LHCN-M2 (cell line): ENCODE data around the gene CTNND2. TPM values are rescaled to one million over a fixed set of nuclear protein-coding genes. Genes with fewer than 3 reads are reported as not detected.
"Not testable (repeated sequence)": the region's sequence is repeated elsewhere in the genome, so short reads cannot be mapped to it uniquely, and the experiment has no call there.

Source experiments
- DNase-seq: peaks from one replicate; pipeline ENCODE4 v3.0.0-alpha.2; 2012; ENCODE audit warnings: low read depth
- total RNA-seq: library from RNA; depleted of rRNA; stranded (reverse); fragments of >200 nt; gene quantifications from 2 replicates; pipeline ENCODE4 v1.2.3, GENCODE V29; 2014

Gene CTNND2
- total RNA-seq, 1 experiment from 2014 or later: not detected

DNA sequence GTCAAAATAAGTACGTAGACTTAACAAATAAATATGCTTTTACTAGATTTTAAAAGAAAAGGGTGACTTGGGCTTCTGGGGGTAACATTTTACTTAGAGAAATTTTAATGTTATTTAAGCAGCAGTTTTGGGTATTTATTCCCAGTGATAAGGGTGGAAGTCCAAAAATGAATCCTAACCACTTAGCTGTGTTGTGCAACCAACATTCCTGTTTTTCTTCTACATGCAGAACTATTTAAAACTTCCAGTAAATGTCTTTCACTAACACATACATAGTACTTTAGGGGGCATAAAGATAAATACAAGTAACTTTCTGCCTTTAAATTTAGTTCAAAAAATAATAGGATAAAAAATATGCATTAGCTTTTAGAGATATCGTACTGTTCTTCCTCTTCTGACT lies 436.7 kb downstream of the CTNND2 start:
- DNase-seq: no peak

DNA sequence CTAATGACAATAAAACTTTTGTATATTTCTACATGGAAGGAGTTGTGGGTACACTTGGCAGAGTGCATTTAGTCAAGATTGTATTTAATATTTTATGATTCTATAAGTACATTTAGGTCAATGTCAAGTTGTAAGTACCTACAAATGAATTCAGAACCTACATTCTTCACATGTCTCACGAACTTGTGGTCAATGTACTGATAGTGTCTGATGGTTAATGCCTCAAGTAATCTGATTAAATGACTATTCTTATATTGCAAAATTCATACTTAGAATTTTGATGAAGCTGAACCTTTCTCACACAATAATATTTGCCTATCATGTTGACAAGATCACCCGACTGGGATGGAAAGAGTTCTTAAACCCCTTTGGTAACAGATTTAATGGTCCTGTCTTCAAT lies 444.5 kb downstream of the CTNND2 start:
- DNase-seq: no peak

DNA sequence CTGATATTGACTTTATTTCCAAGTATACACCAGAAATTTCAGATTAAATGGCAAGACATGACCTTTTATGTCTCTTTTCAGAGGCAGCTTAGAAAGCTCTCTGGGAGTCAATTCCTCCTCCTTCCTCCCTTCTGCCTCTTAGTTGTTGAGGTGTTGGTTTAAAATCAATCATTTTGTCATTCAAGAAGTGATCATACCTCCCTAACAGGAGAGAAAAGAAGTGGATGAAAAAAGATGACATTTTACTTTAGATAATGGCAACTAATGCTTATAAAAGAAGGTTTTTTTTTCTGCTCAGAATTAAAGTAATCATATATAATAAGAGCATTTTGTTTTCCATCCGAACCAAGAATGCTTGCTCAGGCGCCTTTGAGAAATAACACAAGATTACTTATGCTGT lies 448.7 kb downstream of the CTNND2 start:
- DNase-seq: no peak

DNA sequence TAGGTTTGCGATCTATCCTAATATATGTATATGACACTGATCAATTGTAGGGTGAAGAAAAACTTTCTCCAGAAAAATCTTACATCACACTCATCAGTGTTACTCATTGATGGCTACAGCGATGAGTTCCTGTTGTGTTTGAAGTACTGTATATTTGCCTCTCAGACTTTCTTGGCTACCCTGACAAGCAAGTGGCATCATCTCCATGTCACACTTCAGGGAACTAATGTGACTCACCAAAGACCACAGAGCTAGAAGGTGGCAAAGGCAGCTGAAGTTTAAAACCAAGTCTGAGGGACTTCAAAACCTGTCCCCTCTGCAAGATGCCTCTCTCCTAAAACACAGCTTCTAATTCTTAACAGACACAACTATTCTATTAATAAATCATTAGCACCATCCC lies 451.4 kb downstream of the CTNND2 start:
- no peak for DNase-seq

DNA sequence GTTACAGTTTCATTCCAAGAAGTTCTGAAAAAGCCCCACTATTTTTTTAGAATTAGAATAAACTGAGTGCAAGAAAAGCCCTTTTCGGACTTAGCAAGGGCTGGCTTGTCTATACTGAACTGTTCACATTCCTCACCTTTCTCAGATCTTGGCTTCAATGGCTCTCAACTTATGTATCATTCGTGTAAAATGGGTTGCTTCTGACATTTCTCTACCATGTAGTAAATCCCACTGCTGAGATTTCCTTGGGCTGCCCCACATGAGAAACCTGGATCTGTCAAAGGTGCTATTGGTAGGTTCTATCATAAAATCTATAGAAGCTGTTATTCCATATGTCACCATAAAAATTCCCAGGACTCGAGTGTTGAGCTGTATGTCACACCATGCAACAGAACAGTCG lies 454.3 kb downstream of the CTNND2 start:
- DNase-seq: no peak

- DNase-seq: no peak
Observed at GRCh38 chr5:11449217-11449616, 455.0 kb downstream of the CTNND2 start.

DNA sequence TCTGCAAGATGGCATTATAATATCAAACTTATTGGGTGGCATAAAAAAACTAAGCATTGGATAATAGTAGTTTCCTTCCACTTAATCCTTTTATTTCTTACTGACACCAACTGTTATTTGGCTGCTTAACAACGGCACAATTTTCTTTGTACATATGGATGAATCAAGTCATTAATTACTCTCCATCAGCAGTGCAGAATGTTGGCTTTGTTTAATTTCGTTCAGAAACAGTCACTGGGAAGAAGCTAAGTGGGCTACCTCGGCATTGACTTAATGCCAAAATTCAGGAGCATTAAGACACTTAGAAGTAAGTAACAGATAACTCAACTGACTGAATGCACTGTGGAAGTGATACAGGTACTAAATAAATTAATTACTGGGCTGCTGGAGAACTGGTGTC lies 460.4 kb downstream of the CTNND2 start:
- no peak for DNase-seq

- no peak for DNase-seq
Observed at GRCh38 chr5:11432116-11432515, 472.1 kb downstream of the CTNND2 start.

DNA sequence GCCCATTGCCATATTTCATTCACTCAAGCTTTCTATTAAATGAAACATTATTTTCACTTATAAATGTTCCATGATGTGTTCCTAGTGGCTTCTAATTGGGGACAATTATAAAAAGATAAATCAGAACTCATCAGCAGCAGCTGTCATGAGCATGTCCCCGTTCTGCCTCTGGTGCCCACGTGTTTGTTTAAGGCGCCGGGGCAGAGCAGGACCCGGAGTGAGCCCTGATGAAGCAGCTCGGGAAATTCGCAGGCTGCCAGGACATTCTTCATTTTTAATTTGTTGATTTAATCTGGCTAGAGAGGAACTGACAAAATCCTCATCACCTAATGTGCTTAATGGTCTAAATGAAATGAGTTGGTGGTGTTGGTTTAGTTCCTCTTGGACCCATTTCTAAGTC lies 475.0 kb downstream of the CTNND2 start:
- no peak for DNase-seq

DNA sequence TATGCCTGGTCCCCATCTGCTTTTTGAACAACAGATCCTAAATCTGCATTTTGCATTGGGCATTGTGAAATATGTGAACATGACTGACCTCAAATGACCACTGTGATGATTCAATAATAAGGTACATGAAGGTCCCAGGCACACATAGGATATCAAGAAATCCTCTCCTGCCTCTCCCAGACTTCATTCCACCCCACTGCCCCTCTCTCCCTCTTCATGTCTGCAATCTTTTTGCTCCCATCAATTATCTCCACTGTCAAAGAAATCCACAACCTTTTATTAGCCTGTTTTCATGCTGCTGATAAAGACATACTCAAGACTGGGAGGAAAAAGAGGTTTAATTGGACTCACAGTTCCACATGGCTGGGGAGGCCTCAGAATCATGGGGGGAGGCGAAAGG lies 476.7 kb downstream of the CTNND2 start:
- DNase-seq: no peak

- no peak for DNase-seq
Observed at GRCh38 chr5:11426442-11426841, 477.8 kb downstream of the CTNND2 start.

DNA sequence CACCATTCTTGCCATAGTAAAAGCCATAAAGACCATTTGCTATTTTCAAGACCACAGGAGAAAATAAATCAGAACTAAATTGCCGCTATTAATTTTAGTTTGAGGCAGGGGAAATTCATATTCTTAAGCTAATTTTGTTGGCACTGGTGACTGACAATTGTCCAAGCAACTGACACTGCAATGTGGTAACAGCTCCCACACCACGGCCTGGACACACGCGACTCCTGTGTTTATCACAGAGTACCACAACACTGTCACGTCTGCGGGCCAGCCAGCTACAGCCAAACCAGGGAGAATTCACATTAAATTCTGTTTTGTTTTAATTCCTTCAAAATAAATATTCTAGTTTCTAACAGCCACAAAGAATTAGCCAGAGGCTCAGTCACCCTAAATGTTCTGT lies 481.9 kb downstream of the CTNND2 start:
- no peak for DNase-seq

- no peak for DNase-seq
Observed at GRCh38 chr5:11420969-11421368, 483.3 kb downstream of the CTNND2 start.

DNA sequence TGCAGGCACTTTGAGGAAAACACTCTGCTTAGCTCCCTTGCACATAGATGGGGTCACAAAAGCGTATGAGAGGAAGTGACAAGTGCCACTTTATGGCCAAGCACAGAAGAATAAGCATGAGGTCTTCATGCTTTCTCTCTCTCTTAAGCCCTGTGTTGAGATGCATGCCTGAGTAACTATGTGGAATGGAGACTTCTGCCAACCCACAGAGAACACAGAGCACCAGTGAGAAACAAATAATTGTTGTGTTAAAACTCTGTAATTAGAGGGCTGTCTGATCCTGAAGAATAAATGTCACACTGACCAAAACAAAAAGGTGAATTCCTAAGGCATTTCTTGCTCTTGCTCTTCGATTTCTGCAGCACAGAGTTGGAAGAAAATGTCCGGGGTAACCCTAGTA lies 488.5 kb downstream of the CTNND2 start:
- DNase-seq: no peak

GRCh38 chr5:11414732-11415131 lies 489.5 kb downstream of the CTNND2 start:
- DNase-seq: not testable (repeated sequence)

GRCh38 chr5:11411621-11412020 lies 492.6 kb downstream of the CTNND2 start:
- no peak for DNase-seq

GRCh38 chr5:11407556-11408145 lies 496.6 kb downstream of the CTNND2 start:
- no peak for DNase-seq

- no peak for DNase-seq
Observed at GRCh38 chr5:11400316-11400715, 503.9 kb downstream of the CTNND2 start.

GRCh38 chr5:11398728-11399127 lies 505.5 kb downstream of the CTNND2 start:
- DNase-seq: no peak

- DNase-seq: no peak
Observed at GRCh38 chr5:11397549-11397948, 506.7 kb downstream of the CTNND2 start.

DNA sequence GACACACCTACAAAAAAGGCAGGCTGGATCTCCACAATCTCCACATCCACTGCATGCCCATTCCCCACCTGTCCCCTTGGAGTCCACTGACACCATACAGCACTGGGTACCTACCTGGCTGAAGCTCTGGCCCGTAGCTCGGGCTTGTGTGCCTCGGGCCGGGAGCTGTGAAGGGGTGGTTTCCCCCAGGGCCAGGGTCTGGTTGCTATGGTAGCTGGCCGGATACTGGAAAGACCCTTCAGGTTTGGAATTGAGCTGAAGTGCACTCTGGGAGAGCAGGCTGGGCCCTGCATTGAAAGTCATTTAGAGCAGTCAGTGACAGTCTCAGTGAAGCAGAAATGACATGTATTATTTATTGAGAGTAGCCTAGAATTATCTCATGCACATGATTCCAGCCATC lies 507.3 kb downstream of the CTNND2 start:
- no peak for DNase-seq

DNA sequence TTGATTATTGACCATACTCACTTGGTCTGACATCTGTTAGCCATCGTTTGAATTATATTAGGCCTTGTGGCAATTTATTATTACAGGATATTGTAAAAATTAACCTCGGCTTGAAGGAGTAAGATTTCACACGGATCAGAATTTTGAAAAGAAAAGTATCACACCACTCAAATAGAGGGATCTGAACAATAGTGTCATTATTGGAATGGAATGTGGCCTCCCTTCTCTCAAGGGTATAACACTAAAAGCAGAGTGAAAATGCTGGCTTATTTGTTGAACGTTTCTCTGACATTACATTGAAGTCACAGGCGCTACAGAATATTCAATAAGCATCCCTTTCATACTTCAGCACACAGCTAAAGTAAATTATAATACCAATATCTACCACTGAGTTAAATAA lies 509.3 kb downstream of the CTNND2 start:
- DNase-seq: no peak

DNA sequence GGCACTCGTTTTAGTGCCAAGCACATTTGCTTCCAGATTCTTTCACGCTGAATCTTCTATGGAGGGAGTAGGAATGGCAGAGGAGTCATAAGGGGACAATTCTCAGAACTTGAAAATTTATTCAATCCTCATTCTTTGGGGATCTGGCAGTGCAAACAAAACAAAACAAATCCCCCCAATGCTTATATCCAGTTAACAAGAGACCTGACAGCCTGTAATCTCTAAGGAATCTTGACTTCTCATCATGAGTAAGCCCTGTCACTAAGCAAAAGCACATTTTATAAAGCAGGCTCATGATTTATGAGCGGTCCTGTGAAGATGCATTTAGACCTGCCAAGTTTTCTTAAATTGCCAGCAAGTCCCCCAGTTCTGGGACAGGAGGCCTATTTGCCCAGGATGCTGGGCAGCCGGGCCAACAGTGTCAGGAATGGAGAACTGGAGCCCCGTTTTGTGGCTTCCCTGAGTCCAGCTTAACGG lies 513.9 kb downstream of the CTNND2 start:
- DNase-seq: peak; percentile 72

DNA sequence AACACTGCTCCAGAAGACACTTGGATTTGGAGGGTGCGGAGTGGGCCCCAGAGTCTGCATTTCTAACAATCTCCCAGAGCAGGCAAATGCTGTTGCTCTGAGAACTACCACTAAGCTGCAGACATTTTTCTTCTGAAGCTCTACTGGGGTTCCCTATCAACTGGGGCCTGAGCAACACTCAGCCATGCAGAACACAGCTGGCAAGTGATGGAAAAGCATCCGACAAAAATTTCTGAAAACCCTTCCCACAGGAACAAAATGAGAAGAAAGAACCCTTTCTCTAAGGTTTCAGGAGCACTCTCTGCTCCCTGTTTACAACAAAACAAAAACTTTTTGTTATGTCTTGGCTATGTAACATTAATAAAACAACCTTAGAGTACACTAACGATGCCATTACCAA lies 516.9 kb downstream of the CTNND2 start:
- no peak for DNase-seq
